Activated naive CD4-positive, alpha-beta T cell treated with Interleukin-2 at 50 U/mL for 16 hours (primary cell): ENCODE data around the gene CAPN5.
"Not testable (repeated sequence)": the region's sequence is repeated elsewhere in the genome, so short reads cannot be mapped to it uniquely, and the experiment has no call there.

Experiments used
- DNase-seq: peaks from one replicate; pipeline ENCODE4 v3.0.0-alpha.2; 2020

Gene CAPN5

DNA sequence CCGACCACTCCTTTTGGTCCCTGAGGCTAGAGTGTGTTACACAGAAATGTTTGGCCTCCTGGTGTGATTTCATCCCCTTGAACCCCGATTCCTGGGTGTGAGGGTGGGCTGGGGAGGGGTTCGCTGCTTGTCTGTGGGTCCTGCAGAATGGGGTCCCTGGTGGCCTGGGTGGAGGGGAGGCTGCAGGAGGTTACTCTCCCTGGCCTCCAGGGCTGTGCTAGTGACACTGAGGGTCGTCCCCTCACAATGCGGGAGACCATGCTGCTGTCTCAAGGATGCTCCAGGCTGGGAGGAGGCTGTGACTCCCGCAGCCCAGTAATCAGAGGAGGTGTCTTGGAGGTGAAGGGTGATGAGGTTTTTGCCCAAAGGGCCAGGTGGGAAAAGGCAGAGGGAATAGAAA lies 18.9 kb downstream of the CAPN5 start:
- DNase-seq = no peak

DNA sequence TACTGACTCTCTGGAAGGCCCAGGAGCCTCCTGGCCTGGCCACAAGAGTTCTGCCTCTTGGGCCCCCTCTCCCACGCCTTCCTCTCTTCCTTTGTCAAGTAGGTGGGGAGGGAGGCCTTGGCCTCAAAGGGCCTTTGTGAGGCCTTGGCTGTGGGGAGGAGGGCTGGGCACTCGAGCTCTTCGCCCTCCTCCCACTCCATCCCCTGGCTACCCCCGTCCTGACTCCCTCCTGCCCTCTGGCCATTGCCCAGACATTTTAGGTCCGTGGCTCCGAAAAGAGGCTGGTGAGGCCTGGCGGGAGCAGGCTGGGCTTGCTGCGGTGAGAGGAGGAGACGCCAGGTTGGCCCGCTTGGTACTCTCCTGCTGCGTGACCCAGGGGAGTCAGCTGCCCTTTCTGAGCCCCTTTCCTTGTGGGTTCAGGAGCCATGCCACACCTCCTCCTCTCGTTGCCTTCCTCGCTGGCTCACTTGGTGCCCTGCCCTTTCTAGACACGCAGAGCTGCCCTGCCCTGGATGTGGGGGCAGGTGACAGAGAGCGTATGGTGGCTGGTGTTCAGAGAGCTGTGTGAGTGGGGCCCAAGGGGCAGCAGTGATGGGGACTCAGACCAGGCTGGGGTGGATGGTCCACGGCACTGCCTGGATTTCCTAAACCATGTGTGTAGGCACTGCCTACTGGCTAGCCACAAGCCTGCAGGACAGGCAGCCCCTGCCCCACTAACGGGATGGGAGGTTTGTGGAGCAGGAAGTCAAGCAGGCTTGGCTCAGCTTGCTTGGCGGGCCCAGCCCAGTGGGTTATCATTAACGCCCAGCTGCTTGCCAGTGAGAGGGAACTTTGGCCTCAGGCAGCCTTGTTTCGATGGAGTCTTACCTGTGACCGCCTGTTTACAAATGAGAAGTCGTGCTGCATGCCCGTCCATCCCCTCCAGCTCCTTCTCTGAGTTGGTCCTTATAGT lies 20.0 kb downstream of the CAPN5 start:
- no peak for DNase-seq

DNA sequence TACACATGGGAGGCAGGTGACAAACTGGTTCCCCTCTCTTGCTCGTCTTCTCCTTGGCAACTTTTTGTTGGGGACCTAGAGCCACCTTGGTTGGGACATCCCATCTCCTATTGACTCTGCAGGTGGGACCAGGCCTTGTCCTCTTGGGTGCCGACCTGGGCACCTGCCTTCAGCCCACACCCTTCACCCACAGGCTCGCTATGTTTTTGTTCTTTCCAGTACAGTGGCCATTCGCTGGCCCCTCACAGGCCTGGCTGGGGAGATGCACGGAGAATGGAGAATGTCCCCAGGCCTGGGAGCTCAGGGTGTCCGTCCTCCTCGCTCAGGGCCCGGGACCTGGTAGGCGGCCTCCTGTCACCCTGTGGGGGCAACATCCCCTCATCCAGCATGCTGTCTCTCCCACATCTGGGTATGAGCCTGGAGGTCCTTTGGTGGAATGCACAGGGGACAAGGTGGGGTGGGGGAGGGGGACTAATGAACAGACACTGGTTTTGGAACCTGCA lies 21.0 kb downstream of the CAPN5 start:
- no peak for DNase-seq

DNA sequence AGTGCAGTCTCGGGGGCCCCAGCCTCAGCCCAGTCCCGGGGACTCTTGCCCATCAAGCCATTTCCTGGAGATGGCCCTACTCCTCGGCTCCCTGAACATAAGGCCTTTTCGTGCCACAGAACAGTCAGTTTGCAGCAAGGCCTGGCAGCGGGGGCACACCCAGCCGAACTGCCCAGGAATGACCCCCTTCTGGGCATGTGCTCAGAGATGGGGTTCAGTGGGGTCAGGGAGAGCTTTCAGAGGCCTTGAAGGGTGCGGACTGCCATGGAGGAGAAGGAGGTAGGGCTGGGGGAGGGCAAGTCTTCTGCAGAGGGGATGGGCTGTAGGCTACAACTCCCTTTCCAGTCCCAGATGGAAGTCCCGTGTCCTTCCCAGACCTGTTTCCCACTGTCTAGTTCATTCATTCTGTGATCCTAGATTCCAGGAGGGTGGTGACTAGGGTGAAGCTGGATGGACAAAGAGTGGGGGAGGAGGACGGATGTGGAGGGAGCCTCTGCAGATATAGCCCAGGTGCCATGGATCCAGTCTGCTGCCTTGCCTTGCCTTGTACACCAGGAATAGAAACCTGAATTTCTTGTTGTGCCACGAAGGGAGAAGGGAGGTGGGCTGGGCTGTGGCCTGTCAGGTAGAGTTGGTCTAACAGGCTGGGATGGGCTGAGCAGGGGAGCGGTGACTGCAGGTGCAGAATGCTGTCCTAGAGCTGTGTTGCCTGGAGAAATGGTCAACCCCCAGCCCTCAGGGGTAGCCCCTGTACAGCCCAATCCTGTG lies 21.6 kb downstream of the CAPN5 start:
- no peak for DNase-seq

DNA sequence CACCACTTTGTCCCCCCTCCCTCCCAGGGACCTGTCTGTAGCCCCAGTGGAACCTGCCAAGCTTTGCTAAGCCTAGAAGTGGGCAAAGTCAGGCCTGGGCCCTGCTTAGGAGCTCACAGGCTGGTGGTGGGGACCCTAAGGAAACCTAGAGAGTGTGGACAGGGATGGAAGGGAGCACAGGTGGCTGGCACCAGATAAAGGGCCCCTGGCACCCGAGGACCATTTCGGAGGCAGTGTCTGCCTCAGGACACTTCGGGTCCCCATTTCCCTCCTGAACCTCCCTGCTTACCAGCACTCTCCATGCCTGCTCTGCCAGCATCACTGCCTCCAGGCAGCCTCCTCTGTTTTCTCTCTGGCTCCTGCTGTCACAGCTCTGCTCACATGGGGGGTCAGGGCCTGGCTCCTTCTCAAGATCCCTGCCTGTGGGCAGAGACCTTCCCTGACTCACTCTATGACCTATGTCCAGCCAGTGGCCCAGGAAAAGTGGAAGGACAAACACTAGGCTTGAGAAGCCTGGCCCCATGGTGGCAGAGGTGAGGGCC lies 22.3 kb downstream of the CAPN5 start:
- no peak for DNase-seq

DNA sequence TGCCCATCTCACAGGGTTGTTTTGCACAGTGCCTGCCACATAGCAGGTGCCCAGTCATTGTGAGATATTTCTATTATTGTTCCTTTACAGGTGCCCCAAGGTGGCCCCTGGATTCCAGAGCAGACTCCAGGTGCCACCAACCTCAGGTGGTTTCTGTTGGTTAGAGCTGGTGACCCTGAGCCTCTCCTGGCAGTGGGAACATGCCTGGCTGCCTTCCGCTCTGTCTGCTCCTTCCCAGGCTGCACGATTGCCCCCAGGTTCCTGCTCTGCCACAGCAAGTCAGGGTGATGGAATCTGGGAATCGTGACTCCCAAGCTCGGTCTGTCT lies 23.2 kb downstream of the CAPN5 start:
- no peak for DNase-seq

DNA sequence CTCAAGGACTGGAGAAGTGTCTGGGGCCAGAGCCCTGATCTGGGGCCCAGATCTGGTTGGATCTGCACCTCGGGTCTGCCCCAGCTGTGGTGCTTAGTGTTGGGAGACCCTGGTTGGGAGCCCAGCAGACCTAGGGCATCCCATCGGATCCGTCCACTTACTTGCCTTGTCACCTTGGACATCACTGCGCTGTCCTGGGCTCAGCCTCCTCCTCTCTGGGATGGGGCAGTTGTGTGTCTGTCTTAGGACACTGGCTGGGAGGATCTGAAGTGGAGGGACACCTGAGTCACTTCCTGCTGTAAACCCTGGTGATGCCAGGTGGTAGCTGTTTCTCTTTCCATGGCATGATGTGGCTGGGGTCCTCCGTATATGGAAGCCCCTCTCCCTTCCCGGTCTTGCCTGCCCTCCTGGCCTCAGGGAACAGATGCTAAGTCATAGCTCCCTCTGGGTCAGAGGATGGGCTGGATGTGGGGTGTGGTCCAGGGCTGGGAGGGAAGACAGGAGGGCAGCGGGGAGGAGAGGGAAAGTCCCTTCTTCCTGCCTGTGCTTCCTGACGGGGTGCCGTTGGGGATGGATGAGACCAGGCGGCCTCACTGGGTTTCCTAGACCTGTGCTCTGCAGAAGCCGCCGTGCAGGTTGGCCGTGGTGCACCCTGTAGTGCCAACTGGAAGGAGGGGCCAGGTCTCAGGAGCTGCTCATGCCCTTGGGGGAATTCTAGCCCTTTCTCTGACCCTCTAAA lies 23.8 kb downstream of the CAPN5 start:
- DNase-seq = no peak

DNA sequence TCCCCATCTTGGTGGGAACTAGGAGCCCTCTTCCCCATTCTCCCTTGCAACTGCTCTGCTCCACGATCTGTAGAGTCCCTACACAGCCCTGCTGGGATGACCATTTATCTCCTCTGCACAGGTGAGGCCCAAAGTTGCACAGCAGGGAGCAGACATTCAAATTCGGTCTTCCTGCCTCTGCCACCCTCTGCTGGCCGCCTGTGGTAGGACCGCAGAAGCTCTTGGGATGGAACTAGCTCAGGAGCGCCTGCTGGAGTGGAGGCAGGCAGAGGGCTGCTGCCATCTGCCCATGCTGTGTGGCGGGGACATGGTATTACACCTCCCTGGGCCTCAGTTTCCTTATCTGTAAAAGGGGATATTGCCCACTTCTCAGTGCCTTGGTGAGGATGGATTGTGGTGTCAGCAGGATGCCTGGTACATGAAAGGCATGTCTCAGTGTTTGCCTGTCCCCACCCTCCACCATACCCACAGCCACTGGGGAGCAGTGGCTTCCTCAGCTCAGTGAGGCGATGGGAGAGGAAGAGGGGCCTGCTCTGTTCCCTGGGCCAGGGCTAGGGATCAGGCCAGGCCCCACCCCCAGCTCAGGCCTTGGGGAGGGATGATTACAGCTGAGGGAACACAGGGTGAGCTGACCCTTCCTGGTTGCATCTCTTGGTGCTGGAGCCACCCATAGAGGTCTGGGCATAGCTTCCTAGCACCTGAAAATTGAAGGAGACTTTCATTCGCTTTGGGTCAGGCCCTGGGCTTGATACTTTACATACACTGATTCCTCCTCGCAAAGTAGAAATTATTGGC lies 24.6 kb downstream of the CAPN5 start:
- peak; percentile 79 for DNase-seq

DNA sequence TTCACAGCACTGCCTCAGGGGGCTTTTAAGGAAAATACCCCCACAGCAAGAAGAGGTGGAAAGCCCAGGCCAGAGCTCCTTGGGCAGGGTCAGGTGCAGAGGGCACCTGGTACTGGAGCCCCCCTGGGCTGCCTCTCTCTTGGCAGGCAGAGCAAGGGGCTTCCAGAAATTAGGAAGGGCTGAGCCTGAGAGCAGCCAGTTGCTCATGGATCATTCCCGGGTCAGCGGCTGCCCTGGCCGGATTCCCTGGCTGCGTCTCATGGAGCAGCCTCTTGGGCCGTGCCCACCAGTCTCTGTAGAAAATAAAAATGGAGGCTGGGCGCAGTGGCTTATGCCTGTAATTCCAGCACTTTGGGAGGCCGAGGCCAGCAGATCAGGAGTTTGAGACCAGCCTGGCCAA lies 25.6 kb downstream of the CAPN5 start:
- DNase-seq = no peak

DNA sequence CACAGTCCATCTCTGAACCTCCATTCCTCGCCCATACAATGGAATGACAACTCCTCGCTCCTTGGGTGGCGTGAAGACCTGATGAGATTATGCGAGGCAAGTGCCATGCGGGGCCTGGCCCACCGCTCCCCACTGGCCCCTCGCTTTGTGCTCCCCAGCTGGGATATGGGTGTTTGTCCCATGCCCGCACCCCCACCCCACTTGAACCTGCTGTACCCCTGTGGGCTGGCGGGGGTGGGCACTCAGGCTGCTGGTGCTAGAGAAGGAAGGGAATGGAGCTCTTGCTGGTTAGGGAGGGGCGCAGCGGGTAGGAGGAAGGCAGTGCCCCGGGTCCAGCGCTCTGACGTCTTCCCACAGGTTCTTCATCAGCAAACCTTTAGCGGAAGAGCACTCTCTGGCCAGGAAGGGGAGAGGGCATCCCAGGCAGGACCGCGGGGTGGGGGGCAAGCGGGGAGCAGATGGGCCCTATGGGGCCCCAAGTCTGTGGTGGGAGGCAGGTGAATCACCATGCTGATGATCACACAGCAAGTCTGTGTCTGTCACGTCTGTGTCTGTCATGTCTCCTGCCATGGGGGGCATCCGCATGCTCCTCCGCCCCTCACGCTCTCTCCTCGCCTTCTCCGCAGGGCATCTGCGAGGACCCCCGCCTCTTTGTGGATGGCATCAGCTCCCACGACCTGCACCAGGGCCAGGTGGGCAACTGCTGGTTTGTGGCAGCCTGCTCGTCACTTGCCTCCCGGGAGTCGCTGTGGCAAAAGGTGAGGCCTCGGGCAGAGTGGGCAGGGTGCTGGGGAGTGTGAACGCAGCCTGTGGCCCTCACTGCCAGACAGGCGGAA lies 26.5 kb downstream of the CAPN5 start:
- DNase-seq = no peak

DNA sequence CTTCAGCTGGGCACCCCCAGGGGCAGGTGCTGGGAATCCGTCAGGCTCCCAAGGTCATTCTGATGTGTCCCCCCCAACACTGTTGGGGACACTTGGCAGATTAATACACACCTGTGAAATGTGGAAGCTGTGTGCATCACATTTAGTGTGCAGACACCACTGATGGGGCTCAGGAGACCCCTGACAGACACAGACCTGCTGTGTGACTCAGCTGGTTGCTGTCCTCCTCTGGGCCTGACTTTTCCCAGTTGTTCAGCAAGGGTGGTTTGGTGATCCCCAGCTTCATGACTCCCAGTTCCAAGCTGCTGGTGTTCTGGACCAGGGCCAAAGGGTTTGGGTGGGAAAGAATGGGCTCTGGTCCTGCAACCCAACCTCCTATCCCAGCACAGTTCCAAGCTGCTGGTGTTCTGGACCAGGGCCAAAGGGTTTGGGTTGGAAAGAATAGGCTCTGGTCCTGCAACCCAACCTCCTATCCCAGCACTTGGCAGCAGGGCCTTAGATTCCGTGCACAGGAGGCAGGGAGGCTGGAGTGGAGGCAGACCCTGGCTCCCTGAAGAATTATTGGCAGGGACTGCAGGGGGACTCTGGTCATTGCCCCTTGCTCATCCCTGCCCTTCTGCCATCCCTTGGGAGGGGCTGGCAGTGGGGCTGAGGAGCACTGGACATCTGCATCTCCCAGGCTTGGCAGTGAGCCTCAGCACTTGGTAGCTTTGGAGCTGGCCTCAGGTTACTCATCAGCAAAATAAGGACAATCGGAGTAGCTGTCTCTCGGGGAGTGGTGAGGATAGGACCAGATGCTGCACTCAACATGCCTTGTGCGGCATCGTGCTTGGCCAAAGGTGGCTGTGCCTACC lies 27.4 kb downstream of the CAPN5 start:
- DNase-seq = no peak

DNA sequence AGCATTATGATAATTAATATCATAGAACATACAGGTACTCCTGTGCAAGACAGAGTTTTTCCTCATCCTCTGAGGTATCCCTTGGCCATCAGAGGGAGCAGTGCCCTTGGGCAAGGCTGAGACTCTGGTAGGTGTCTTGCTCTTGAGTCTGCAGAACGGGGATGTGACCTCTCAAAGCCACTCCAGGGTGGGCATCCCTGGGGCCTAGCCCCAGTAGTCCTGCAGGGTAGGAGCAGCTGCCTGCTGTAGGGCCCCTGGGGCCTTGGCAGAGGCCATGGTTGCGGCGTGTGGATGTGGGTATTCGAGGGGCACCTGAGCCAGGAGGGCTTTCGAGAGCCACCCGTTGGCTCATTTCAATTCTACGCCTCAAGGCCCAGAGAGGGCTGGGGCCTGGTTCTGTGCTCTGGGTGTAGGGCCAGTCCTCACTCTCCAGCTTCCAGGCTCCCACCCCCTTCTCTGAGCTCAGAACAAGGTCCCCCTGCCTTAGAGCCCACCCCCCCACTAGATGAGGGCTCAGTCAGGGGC lies 28.1 kb downstream of the CAPN5 start:
- no peak for DNase-seq

DNA sequence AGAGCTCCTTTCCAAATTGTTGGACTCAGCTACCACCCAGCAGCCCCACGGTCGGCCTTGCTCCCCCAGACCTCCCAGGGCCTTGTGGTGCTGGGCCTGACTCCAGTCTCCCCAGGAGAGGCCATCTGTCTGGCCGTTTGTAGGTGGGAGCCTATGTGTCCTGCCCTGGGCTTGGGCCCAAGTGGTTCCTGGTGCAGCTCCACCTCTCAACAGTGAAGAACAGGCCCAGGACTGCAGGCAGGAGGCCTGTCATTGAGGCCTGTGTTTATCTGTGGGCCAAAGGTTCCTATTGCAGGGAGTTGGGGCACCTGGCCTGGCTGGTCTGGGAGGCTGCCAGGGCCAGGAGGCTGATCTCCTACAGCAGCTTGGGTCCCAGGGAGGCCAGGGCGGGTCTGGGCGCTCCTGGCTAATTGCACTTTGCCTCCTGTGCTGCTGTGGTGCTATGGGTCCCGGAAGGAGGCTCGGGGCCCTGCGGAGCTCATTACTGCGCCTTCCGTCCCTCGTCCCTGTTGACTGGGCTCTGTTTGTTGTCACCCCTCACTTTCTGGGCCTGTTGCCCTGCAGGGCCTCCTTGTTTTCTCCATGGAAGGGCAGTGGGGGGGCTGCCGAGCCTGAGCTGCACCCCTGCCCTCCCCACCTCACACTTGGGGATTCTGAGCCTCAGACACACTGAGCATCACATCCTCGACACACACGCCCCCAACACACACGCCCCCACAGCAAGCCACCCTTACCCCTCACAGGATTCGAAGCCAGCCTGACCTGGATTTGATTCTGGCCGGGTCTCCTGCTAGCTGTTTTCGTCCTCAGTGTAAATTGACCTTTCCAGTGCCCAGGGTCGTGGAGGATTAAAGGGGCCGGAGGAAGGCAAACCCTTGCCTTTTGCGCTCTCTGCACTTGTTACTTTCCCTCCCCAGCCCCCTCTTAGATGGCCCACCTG lies 29.1 kb downstream of the CAPN5 start:
- no peak for DNase-seq

DNA sequence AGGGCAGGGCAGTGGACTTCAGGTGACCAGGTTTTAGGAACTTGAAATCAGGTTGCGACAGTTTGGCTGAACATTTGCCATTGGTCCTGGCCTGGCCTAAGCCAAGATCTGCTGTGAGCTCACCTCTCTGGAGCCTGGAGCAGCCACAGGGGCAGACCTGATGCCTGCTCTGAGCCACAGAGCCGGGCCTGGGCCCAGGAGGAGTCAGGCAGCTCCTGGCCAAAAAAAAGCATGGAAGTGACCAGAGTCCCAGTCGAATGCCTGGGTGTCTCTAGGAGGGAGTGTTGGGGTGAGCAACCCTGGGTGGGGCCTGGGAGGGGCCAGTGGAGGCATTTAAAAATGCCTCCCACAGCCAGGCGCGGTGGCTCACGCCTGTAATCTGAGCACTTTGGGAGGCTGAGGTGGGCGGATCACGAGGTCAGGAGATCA lies 29.8 kb downstream of the CAPN5 start:
- no peak for DNase-seq

DNA sequence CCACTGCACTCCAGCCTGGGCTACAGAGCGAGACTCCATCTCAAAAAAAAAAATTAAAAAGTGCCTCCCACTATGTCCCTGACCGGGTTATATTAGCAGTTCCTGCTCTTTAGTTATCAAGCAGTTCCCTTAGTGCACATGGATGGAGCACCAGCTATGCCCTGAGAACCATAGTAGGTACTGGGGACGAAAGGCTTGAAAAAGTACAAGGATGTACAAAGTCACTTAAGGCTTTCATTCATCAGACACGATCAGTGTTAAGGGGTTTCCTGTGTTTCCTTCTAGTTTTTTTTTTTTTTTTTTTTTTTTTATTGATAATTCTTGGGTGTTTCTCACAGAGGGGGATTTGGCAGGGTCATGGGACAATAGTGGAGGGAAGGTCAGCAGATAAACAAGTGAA lies 30.4 kb downstream of the CAPN5 start:
- DNase-seq = not testable (repeated sequence)

DNA sequence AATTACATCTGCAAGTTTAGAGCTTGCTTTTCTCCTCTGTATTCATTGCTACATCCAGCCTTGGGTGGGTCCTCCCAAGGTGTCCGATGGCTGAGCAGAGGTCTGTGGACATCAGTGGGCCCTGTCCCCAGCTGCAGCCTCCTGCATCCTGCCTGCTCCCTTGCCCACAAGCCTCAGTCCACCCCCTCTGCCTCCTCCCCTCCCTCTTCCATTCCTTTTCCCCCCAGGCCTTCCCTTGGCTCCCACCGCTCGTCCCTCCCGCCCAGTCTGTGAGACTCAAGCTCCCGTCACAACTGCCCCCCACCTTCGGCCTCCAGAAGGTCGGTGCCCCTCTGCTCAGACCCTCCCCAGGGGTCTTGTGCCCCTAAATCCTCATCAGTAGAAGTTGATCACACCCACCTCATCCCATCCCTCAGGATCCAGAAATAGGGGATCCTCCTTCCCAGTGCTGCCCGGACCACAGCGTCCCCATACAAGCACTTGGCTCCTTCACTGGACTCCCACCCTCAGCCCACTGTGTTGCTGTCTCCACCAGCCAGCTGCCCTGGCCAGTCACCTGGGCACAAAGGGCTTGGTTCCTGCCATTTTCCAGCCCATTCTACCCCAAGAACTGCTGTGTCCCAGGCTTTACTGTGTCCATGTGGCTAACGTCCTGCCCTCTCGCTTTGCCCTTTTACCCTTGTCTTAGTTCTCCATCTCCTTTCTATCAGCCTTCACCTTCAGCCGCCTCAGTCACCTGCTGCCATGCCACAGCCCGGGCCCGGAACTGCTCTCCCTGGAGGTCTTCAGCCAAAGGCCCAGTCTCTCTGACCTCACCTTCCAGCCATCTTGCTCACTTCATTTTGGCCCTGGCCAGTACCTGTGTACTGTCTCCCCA lies 33.6 kb downstream of the CAPN5 start:
- no peak for DNase-seq

DNA sequence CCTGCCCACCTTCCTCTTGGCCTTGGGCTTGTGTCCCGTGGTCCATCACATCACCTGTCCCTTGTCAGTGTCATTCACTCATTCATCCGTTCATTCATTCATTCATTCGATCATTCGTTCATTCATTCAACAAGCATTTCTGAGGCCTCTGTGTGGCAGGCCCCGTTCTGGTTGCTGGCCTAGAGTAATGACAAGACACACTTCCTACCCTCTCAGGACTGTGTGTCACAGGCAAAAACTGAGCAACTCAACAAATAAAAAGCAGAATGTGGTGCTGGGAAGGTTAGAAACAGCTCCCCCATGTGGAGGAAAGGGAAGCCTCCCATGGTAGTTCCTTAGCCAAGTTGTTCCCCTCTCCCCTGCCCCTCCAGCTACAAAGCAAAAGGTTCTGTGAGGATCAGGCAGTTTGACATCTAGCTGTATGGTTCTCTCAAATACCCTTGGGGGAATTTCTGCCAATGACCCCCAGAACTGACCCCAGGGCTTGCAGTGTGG lies 34.3 kb downstream of the CAPN5 start:
- no peak for DNase-seq
